COLO668 (cell line): ENCODE data around the gene SLC4A11.

Experiments
- DNase-seq: peaks from one replicate; lab custom pipeline; 2025; ENCODE audit not compliant: unreplicated experiment; lab: John Stamatoyannopoulos, UW

SLC4A11 gene

DNA sequence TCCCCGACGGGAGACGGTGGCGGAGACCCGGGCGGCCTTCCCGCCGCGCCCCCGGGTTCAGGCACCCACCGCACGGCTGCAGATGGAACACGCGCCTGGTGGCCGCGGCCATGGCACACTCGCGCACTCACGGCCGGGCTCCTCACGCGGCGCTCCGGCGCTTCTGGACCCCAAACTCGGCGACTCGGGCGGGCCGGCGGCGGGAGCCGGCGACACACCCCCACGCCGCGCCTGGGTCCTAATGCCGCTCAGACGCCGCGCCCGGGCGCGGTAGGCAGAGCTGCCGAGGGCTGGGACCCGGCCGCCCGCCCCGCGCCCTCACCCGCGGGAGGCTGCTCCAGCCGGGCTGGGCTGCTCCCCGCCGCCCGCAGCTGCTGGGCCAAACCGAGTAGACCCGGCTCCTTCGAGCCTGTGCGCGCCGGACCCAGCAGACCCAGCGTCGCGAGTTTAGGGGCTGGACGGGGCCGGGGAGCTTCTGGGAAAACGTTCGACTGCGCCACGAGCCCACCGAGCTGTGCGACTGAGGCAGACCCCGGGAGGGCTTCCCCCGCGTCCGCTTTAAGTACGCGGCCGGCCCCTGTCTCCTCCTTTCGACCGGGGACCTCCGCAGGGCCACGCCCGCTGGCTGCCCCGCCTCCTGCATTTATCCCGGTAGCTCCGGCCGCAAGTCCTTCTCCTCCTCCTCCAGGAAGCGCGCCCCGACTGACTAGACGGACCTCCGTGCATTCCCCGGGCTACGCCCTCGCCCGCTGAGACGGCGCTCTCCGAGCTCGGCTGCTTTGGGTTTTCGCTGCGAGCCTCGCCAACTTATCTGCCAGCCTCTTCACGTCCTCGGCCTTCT is at the start of gene SLC4A11:
Gene SLC4A11 (minus strand): TSS at position 165 of the 841 bp plus-strand sequence. CDS start 53 bp downstream, at position 112.
- peak; percentile 80 for DNase-seq

DNA sequence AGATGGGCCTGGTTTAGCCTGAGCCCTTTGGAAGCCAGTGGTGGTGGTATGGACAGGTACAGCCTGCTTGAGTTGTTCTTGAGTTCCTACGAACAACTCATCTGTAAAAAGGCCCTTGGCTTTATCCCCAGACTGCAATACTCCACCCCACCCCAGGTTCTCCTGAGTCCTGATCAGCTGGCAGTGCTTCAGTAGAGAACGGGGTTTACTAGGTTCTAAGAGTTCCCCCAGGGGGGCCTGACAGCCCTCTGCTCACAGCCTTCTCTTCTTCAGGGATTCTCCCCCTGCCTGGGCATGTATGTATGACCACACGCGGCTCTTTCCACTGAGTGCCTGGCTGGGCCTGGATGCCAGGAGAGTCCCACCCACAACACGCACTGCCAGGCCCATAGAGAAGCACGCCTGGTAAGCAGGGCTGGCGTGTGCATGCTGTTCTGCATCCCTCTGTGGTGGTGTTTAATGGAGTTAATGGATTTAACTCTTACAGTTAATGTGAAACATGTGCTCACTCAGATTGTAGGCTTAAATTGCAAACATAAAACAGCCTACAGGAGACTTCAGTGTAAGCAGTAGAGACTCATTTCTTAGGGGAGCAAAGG is 44.3 kb upstream of the SLC4A11 start:
- no peak for DNase-seq

GRCh38 chr20:3282271-3283221 is 43.6 kb upstream of the SLC4A11 start:
- no peak for DNase-seq

DNA sequence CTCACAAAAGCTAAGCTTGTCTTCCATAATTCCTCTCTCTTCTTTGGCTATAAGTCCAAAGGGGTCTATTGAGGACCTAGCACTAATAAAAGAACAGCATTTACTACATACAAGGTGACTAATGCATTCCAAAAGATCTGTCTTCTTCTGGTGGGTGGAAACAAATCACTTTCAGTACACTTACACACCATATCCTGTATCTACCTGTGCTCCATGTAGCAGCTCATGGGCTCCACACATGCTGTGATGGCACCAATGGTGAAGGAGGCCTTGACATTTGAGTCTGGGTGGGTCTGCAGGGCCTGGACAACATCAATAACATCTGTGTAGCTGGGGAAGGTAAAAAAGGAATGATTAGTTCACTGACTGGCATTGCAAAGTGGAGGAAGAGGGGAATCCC is 42.4 kb upstream of the SLC4A11 start:
- no peak for DNase-seq

DNA sequence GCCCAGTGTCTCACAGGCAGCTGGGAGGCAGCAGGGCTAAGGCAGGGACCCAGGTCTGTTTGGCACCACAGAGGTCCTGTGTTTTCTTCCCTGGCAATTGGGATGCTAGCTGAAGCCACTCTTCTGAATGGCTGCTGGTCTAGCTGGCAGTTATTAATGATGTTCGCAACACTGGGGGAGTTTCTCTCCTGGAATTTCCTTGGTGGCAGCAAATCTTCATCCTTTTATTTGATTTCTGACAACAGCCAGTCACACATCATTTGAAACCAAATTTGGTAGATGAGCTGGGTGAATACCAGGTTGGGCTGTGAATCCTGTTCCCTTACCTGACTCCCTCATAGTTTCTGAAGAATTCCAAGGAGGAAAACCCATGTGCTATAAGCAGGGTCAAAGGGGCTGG is 40.8 kb upstream of the SLC4A11 start:
- no peak for DNase-seq

DNA sequence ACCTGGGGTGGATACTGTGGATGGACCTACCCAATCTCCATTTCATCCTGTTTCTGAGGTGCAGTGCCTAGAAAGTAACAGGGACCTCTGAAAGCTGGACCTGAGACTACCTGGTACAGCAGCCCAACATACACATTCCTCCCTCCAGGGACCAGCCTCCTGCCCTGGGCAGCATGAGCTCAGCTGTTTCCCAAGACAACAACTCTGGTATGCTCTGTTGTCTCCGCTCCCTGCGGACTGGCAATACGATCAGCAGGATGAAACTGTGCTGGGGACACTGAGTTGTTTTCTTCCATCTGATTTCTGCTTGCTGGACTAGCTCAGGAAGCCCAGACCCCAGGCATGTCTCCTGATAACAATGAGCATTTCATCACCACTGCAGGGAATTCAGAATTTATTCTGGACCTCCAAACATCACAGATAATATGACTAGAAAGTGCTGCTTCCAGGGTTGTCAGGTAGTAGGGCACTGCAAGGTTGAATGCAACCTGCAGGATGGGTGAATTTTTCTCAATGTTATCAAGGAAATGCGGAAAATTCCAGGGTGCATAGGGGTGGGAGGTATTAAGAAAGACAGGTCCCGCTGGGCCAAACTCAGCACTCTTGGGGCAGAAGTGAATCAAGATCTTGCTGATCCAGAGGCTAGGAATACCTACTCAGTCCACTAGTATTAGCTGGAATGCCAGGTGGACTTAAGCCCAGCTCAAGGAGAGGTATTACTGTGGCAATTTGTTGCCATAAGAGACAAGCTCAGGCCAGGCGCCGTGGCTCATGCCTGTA is 38.9 kb upstream of the SLC4A11 start:
- no peak for DNase-seq

GRCh38 chr20:3276680-3277015 is 37.7 kb upstream of the SLC4A11 start:
- DNase-seq = peak; percentile 29

- DNase-seq = no peak
Measured at GRCh38 chr20:3275966-3276679, 37.1 kb upstream of the SLC4A11 start.

DNA sequence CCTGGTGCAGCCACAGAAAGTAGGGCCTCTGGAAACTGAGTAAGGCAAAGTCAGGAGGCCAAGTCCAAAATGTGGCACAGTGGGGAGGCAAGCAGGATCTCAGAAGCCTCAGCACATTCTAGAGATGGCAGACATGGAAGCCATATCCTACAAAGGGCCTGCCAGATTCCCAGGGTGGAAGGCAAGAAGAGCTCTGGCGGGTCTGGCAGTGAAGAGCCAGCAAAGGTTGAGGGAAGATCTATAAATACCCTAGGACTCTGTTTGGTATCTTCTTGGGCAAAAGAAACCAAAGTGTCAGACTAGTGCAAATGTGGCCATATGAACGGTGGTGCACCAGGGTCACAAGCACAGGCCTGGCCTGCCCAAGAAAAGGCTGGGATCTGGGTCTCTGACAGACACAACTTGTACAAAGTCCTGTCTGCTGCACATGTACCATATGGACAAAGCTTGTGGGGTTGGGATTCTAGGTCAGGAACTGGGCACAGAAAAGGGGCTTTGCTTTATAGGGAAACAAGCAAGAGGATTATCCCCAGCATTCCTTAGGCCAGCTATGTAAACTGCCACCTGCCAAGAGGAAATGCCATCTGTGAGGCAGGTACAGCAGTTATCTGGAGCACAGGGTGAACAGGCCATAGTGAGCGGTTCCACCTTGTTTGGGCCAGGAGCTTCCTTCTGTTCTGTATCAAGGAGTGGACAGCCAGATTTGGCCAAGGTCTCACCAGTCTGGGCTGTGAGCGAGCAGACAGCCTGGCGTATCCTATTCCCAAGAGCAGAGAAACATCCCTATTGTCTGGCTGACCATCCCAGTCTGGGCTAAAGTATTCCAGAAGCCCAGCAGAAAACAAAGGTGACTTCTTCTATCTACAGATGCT is 36.3 kb upstream of the SLC4A11 start:
- no peak for DNase-seq

DNA sequence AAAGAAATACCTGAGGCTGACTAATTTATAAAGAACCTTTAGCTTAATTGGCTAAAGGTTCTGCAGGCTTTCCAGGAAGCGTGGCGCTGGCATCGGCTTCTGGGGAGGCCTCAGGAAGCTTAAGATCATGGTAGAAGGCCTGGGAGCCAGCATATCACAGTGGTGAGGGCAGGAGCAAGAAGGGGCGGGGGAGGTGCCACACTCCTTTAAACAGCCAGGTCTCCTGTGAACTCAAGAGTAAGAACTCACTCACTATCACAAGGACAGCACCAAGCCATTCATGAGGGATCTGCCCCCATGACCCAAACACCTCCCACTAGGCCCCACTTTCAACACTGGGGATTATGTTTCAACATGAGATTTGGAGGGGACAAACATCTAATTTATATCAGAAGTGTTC is 34.4 kb upstream of the SLC4A11 start:
- no peak for DNase-seq

- no peak for DNase-seq
Measured at GRCh38 chr20:3270051-3270450, 31.1 kb upstream of the SLC4A11 start.

GRCh38 chr20:3262566-3262965 is 23.6 kb upstream of the SLC4A11 start:
- no peak for DNase-seq

- no peak for DNase-seq
Measured at GRCh38 chr20:3258429-3258828, 19.4 kb upstream of the SLC4A11 start.

DNA sequence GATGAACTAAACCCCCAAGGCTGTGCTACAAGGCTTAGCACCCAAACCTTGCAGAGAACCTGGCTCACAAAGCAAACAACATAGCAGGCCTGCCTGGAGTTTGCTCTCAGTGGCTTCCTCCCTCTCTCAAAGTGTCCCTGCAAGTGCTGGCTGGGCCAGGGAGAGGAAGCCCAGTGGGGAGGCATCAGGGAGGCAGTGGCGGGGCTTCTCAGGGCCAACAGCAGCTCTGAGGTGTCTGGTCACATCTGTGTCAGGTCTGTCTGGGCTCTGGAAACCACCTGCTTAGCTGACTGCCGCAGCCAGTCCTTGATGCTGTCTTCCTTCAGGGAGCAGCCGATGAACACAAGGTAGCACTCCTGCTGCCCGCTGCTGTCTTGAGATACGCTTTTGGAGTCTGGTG is 16.7 kb upstream of the SLC4A11 start:
- DNase-seq = no peak

DNA sequence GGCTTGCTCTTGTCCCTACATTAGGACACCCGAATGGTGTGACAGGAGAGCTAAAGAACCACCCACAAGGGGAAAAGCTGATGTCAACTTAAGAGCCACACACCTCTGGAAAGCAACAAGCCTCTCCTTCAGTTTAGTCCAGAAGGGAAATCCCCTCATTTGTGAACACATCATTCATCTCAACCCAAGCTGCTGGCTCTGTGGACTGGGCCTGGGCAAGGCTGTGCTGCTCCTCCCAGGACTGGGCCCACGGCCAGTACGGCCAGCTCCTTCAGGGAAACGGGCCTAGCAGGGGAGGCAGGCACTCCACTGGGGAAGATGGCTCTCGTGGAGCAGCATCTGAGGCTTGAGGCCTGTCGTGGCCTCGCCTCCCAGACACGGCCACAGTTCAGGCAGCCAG is 12.8 kb upstream of the SLC4A11 start:
- DNase-seq = no peak

- peak; percentile 72 for DNase-seq
Measured at GRCh38 chr20:3250091-3250504, 11.1 kb upstream of the SLC4A11 start.

GRCh38 chr20:3248993-3249347 is 10.0 kb upstream of the SLC4A11 start:
- peak; percentile 39 for DNase-seq

DNA sequence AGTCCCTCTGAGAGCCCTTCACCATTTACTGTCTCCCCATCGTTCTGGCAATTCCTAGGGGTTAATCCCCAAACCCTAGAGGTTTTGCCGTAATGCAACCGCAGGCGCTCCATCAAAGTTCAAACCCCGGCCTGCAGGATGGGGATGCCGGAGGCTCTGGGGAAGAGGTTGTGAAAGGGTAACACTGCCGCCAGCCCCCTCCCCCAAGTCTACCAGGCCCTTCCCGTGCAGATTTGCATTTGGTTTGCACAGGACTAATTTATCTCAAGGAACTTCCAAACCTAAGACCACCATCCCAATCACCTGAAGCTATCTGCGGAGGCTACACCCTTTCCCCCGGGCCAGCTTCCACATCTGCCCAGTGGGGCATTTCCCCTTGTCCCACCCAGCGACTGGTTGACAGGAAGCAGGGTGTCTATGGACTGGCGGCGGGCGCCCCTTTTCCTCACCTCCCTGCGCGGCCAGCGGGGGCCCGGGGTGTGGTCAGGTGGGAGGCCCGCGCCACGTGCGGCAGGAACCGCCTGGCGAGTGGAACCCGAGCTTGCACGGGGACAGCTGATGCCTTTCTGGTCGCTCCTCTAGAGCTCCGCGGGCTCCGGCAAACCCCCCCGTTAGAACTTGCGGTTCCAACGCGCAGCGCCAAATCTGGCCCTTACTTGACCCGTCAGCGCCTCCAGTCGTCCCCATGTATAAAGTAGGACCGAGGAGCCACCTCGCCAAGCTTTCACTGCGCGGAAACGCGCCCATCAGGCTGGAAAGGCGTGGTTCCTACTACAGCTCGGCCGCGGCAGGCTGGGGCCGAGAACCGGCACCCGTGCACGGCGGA is 9.4 kb upstream of the SLC4A11 start:
- peak; percentile 80 for DNase-seq
